Stomach (tissue), 4 donors: ENCODE measurements around the gene ZNF462.

Source experiments
- CTCF ChIP-seq, 7 experiments: fragments of 450-650 bp in 4 of 7; fragments of 200-600 bp in 3 of 7; sonication (generic) in 3 of 7; IDR thresholded peaks; one replicate each; pipeline ENCODE4 v1.5.1; 2016 to 2019; ENCODE audit warnings: antibody characterized with exemption in 7 of 7, control low read depth in 2 of 7, mild to moderate bottlenecking in 1 of 7
- EP300 ChIP-seq: sonication (generic); formaldehyde crosslinking; IDR thresholded peaks from one replicate; pipeline ENCODE4 v1.6.1; 2017; ENCODE audit warnings: antibody characterized with exemption
- POLR2AphosphoS5 ChIP-seq, 3 donors: sonication (generic); formaldehyde crosslinking; IDR thresholded peaks; one replicate each; pipeline ENCODE4 v1.6.1; 2016; ENCODE audit warnings: antibody characterized with exemption in 3 of 3

GRCh38 chr9:106857811-106858470, 5.0 kb upstream of the ZNF462 start:
- TF ChIP-seq CTCF (IDR thresholded peaks at IDR 0.05) (no peak), EP300 (no peak), POLR2AphosphoS5 (IDR thresholded peaks at IDR 0.05) (no peak)
